Calu3 (cell line): ENCODE measurements around the gene TBPL1. TPM values are rescaled to one million over a fixed set of nuclear protein-coding genes. Genes with fewer than 3 reads are reported as not detected.

ENCODE experiments used
- BruUV-seq: library from RNA; stranded (reverse); fragments of 400-500 nt; replicated peaks from 2 replicates; lab custom pipeline; 2021; lab: Mats Ljungman, UMichigan
- CTCF ChIA-PET: fragments of 300-600 bp; sonication (Branson Sonifier 250); formaldehyde crosslinking; loops from one replicate; lab custom pipeline; 2022; ENCODE audit warnings: antibody characterized with exemption; lab: Charles Lee
- DNase-seq: peaks from one replicate; pipeline ENCODE4 v3.0.0; 2022
- H3K27ac Mint-ChIP-seq: one replicate; pipeline ENCODE4 v1.8.0; 2022; ENCODE audit warnings: mixed read lengths; ENCODE audit not compliant: unreplicated experiment
- H3K27me3 Mint-ChIP-seq: one replicate; pipeline ENCODE4 v1.8.0; 2022; ENCODE audit warnings: mixed read lengths; ENCODE audit not compliant: unreplicated experiment
- H3K36me3 Mint-ChIP-seq: one replicate; pipeline ENCODE4 v1.8.0; 2022; ENCODE audit warnings: mild to moderate bottlenecking, moderate library complexity, mixed read lengths; ENCODE audit not compliant: insufficient read depth, unreplicated experiment
- H3K4me1 Mint-ChIP-seq: one replicate; pipeline ENCODE4 v1.8.0; 2022; ENCODE audit warnings: mild to moderate bottlenecking, low read depth, mixed read lengths; ENCODE audit not compliant: unreplicated experiment
- H3K4me3 Mint-ChIP-seq: one replicate; pipeline ENCODE4 v1.8.0; 2022; ENCODE audit warnings: mild to moderate bottlenecking, low read depth, moderate library complexity, mixed read lengths; ENCODE audit not compliant: unreplicated experiment
- H3K9me3 Mint-ChIP-seq: one replicate; pipeline ENCODE4 v1.8.0; 2022; ENCODE audit warnings: low read depth, mixed read lengths; ENCODE audit not compliant: unreplicated experiment
- CTCF ChIP-seq: fragments of 200-600 bp; IDR thresholded peaks from one replicate; pipeline ENCODE4 v1.8.0; 2022; ENCODE audit warnings: antibody characterized with exemption; ENCODE audit not compliant: unreplicated experiment
- intact Hi-C: fragments of 100-400 bp; cut with micrococcal nuclease; formaldehyde crosslinking; loops from one replicate; pipeline ENCODE4 v1.10.0; 2022; ENCODE audit not compliant: unreplicated experiment
- total RNA-seq: library from RNA; stranded (reverse); gene quantifications from 2 replicates; pipeline ENCODE4 v1.2.3, GENCODE V29; 2022

The TBPL1 gene
- total RNA-seq, 1 experiment from 2014 or later, result 31.5 TPM

- intact Hi-C loops, result no loop called here
- TF ChIP-seq CTCF, result no peak
- H3K36me3 Mint-ChIP-seq, result peaks cover 8% of the 10 kb centered on the region
- no peaks in the 10 kb centered on the region for H3K9me3 Mint-ChIP-seq
- no peaks in the 10 kb centered on the region for H3K27me3 Mint-ChIP-seq
- CTCF ChIA-PET, result no interaction called here
- no peak overlapping the region for H3K27ac Mint-ChIP-seq
- DNase-seq, result no peak
- no TSS peak for BruUV-seq
- no peak overlapping the region for H3K4me3 Mint-ChIP-seq
- H3K4me1 Mint-ChIP-seq, result peaks cover 31% of the 10 kb centered on the region
Observed at GRCh38 chr6:134010974-134011373, 58.0 kb downstream of the TBPL1 start.

GRCh38 chr6:134014588-134015137 is 61.6 kb downstream of the TBPL1 start:
- no peak for DNase-seq
- CTCF ChIA-PET, result no interaction called here
- H3K27me3 Mint-ChIP-seq, result no peaks in the 10 kb centered on the region
- H3K27ac Mint-ChIP-seq, result no peak overlapping the region
- intact Hi-C loops, result loop anchor here (5.0 kb wide), 1 partner anchor 42 kb away; no protein-coding TSS in a partner anchor
- no TSS peak for BruUV-seq
- no peak for TF ChIP-seq CTCF
- H3K4me1 Mint-ChIP-seq, result peaks cover 39% of the 10 kb centered on the region
- no peaks in the 10 kb centered on the region for H3K9me3 Mint-ChIP-seq
- H3K4me3 Mint-ChIP-seq, result no peak overlapping the region
- no peaks in the 10 kb centered on the region for H3K36me3 Mint-ChIP-seq

- BruUV-seq, result no TSS peak
- no peak for TF ChIP-seq CTCF
- no peaks in the 10 kb centered on the region for H3K9me3 Mint-ChIP-seq
- intact Hi-C loops, result loop anchor here (5.0 kb wide), 1 partner anchor 44 kb away; no protein-coding TSS in a partner anchor
- no peak overlapping the region for H3K4me3 Mint-ChIP-seq
- no peaks in the 10 kb centered on the region for H3K27me3 Mint-ChIP-seq
- CTCF ChIA-PET, result interaction anchor here (2.3 to 2.5 kb wide), 2 partner anchors 37 to 48 kb away, joined by 7 to 8 read pairs; no protein-coding TSS in a partner anchor
- H3K36me3 Mint-ChIP-seq, result no peaks in the 10 kb centered on the region
- peaks cover 44% of the 10 kb centered on the region for H3K4me1 Mint-ChIP-seq
- H3K27ac Mint-ChIP-seq, result no peak overlapping the region
- DNase-seq, result no peak
Observed at GRCh38 chr6:134015719-134016557, 62.9 kb downstream of the TBPL1 start.

GRCh38 chr6:134016558-134016814 is 63.5 kb downstream of the TBPL1 start:
- no peak for DNase-seq
- intact Hi-C loops, result loop anchor here (5.0 kb wide), 1 partner anchor 44 kb away; no protein-coding TSS in a partner anchor
- no TSS peak for BruUV-seq
- peaks cover 49% of the 10 kb centered on the region for H3K4me1 Mint-ChIP-seq
- H3K27ac Mint-ChIP-seq, result peak overlapping the region; percentile 64
- no peaks in the 10 kb centered on the region for H3K36me3 Mint-ChIP-seq
- CTCF ChIA-PET, result interaction anchor here (2.3 to 2.5 kb wide), 2 partner anchors 38 to 47 kb away, joined by 7 to 8 read pairs; no protein-coding TSS in a partner anchor
- H3K4me3 Mint-ChIP-seq, result no peak overlapping the region
- H3K27me3 Mint-ChIP-seq, result no peaks in the 10 kb centered on the region
- H3K9me3 Mint-ChIP-seq, result no peaks in the 10 kb centered on the region
- TF ChIP-seq CTCF, result no peak
